Esophagus mucosa (tissue), 1 donor: ENCODE measurements around the gene SDCBP2. TPM values are rescaled to one million over a fixed set of nuclear protein-coding genes. Genes with fewer than 3 reads are reported as not detected.
"Not testable (repeated sequence)": the region's sequence is repeated elsewhere in the genome, so short reads cannot be mapped to it uniquely, and the experiment has no call there.

Experiments
- ATAC-seq: fragments of 200-7000 bp; cut with Tn5 transposase; one replicate; pipeline ENCODE4 v1.9.1; 2020
- total RNA-seq: library from RNA; stranded (reverse); gene quantifications from one replicate; pipeline ENCODE4 v1.2.4, GENCODE V29; 2023
- donor health status: DM: yes; HTN: yes; CAD: no.

Gene SDCBP2
- total RNA-seq, 1 donor from 2014 or later, result 107 TPM

GRCh38 chr20:1357921-1358671, 29.2 kb upstream of the SDCBP2 start:
- ATAC-seq, result no peak

DNA sequence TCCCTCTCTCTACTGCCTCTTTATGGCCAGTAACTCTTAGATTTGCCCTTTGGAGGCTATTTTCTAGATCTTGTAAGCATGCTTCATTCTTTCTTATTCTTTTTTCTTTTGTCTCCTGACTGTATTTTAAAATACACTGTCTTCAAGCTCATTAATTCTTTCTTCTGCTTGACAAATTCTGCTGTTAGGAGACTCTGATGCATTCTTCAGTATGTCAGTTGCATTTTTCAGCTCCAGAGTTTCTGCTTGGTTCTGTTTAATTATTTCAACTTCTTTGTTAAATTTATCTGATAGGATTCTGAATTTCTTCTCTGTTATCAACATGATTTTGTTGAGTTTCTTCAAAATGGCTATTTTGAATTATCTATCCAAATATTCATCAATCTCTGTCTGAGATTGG, 25.0 kb upstream of the SDCBP2 start:
- no peak for ATAC-seq

DNA sequence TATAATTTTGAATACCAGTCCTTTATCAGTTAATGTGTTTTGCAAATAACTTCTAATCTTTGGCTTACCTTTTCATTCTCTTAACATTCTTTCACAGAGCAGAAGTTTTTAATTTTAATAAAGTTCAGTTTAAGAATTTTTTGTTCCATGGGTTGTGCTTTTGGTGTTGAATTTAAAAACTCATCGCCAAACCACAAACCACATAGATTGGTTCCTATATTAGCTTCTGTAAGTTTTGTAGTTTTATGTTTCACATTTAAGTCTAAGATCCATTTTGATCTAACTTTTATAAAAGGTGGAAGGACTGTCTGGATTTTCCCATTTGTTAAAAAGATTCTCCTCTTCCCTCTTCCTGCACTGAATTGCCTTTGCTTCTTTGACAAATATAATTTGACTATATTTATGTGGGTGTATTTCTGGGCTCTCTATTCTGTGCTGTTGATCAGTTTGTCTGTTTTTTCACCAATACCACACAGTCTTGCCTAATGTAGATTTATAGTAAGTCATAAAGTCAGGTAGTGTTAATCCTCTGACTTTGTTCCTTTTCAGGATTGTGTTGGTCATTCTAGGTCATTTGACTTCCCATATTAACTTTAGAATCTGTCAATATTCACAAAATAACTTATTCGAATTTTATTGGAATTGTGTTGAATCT, 17.5 kb upstream of the SDCBP2 start:
- ATAC-seq, result no peak

DNA sequence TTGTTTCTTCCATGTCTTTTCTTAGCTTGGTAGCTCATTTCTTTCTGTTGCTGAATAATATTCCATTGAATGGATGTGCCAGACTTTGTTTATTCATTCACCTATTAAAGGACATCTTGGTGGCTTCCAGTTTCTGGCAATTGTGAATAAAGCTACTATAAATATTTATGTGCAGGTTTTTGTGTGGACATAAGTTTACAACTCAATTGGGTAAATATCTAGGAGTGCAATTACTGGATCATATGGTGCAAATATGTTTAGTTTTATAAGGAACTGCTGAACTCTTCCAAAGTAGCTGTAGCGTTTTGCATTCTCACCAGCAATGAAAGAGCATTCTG, 16.8 kb upstream of the SDCBP2 start:
- ATAC-seq, result no peak

- no peak for ATAC-seq
Observed at GRCh38 chr20:1345030-1345755, 16.3 kb upstream of the SDCBP2 start.

DNA sequence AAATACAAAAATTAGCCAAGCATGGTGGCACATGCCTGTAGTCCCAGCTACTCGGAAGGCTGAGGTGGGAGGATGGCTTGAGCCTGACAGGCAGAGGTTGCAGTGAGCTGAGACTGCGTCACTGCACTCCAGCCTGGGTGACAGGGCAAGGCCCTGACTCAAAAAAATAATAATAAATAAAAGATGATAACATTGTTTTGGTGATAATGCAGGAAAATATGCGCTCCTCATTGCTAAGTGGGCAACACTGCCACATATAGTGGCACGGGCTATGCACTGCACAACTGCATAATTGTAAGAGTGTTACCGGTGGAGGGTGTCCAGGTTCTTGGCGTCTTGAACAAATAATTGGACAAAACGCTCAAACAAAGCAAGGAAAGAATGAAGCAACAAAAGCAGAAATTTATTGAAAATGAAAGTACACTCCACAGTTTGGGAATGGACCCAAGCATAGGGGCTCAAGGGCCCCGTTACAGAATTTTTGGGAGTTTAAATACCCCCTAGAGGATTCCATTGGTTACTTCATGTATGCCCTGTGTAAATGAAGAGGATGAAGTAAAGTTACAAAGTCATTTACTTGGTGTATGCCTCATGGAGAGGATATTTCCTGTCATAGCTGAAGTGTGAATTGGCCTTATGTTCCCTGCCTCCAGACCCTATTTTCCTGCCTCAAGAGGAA, 14.6 kb upstream of the SDCBP2 start:
- ATAC-seq, result not testable (repeated sequence)

DNA sequence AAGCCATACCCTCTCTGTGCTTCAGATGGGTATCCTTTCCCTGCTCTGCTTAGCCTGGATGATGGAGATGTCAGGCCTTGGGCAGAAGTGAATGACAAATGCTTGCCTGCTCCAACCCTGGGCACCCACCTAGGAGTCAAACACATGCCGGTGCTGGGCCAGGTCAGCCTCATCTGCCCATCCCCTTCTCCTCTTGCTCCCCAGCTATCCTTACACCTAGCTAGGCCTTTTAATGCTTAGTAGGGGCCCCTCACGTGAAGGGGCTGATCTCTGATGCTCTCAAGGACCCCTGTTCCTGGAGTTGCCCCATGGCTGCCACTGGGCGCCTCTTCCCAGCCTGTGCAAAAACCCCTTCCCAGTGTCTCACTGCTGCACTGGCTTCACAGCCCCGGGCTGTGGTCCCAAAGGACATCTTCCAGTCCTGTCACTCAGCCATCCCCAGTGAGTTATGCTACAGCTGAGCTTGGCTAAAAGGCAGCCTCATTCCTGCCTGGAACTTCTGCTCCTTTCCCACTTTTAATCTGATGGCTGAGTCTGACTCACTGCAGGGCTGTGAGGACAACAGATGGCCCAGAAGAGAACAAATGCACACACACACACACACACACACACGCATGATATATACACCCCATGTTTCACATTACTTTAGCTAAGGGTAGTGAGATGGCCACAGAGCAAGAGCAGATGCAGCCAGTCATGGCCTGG, 12.8 kb upstream of the SDCBP2 start:
- no peak for ATAC-seq

DNA sequence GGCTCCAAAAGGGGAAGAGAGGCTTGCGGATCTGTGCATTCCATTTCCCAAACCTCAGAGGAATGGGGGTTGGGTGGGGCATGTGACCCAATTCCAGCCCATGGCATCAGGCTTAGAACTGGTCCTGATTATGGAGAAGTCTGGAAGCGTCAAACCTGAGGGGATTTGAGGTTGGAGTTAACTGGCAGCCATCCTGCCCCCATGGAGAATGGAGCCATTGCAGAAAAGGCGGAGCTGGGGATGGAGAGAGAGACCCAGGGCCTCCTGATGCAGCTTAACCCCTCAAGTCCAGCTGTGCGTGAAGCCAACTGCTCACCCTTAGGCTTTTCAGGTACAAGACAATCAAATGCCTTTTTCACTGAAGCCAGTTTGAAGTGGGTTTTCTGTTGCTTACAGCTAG, 9.9 kb upstream of the SDCBP2 start:
- no peak for ATAC-seq

DNA sequence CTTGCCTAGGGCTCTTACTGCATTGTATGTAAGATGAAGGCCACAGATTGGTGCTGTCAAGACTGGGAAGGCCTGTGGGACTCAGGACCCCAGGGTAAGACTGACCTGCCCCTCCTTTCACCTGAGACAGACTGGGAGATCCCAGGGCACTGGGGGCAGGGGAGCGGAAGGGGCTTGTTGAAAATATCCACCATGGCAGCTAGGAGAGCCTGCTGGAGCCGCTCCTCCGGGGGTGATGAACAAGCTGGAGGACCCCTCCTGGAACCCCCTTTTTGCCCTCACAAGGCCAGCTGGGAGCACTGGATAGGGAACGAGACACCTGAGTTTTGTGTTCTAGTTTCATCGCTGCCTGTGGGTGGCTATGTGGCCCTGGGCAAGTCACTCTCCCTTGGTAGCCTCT, 9.2 kb upstream of the SDCBP2 start:
- ATAC-seq, result no peak

DNA sequence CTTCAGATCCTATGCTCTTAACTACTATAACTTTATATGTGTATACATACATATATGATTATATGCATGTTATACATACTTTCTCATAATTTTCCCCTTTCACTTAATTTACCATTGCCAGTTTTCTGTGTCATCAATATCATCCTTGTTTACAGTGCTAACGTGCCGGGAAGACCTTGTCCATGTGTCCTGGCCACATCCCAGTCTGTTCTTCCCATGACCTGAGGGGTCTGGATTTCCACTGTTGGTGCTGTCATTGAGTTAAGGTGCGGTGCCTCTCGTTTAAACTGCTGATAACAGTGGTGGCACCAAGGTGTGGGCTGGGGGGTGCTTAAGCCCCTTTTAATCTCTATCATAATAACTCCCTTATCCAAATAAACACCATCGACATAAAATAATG, 8.5 kb upstream of the SDCBP2 start:
- no peak for ATAC-seq

- ATAC-seq, result peak; percentile 69
Observed at GRCh38 chr20:1336699-1337367, 7.9 kb upstream of the SDCBP2 start.

GRCh38 chr20:1335961-1336698, 7.2 kb upstream of the SDCBP2 start:
- peak; percentile 8 for ATAC-seq

- peak; percentile 51 for ATAC-seq
Observed at GRCh38 chr20:1334761-1335160, 5.8 kb upstream of the SDCBP2 start.

- ATAC-seq, result no peak
Observed at GRCh38 chr20:1334370-1334731, 5.4 kb upstream of the SDCBP2 start.

DNA sequence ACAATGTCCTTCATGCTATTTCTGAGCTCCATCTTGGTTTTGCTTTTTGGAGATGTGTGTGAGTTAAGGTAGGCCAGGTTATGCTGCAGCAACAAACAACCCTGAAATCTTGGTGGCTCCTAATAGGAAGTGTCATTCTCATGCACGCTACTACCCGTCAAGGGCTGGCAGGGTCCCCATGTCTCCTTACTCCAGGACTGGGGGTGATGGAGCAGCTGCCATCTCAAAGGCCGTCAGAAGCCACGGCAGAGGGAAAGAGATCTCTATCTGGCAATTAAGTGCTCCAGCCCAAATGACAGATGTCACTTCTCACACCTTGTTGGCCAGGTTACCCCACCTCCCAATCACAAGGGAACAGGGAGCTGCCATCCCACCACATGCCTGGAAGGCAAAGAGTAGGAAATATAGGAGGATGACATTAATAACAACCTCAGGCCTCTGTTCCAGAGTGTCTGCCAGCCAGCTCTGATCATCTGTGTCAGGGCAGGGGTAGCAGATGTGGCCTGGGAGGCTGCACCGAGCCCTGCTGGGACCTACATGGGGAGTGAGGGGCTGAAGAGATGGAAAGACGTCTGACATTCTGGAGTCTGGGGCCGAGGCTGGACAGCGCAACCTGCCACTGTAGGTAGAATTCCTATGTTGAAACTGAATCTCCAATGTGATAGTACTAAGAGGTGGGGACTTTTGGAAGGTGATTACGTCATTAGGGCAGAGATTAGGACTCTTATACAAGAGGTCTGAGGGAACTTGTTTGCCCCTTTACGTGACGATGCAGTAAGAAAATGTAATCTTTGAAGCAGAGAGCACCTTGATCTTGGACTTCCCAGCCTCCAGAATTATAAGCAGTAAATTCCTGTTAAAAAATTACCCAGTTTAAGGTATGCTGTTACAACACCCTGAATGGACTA, 4.8 kb upstream of the SDCBP2 start:
- ATAC-seq, result no peak

GRCh38 chr20:1332749-1333300, 3.9 kb upstream of the SDCBP2 start:
- no peak for ATAC-seq

- no peak for ATAC-seq
Observed at GRCh38 chr20:1331801-1332453, 3.0 kb upstream of the SDCBP2 start.

GRCh38 chr20:1331101-1331500, 2.2 kb upstream of the SDCBP2 start:
- no peak for ATAC-seq

- peak; percentile 80 for ATAC-seq
Observed at GRCh38 chr20:1330075-1330830, 1.3 kb upstream of the SDCBP2 start.
